ENCODE data around the gene OPCML. TPM values are rescaled to one million over a fixed set of nuclear protein-coding genes. Genes with fewer than 3 reads are reported as not detected.

The OPCML gene
- total and polyA plus RNA-seq, 2 donors (not counting 1 experiment from before 2014, with no cell fraction given) = not detected

DNA sequence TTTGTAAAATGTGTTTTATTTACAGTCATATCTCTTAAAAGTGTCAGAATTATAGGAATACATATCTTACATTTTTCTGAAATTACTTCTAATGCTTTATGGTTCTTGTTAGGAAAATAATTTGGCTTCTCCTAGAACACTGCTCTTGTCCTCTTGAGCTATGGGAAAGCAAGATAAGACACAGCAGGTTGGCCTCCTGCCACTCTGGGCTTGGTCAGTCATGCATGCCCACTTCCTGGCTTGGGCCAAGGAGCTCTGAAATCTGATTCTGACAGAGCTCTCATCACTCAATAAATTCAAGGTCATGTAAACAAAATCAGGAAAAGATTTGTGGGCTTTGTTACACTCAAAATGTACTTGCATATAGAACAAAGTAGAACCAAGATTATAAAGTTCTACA, 1036.0 kb downstream of the OPCML start:
- Histone ChIP-seq H3K27me3 (replicated peaks in 1 of 4; ENCODE audit: control extremely low read depth in 1 of 4, control insufficient read depth in 3 of 4, insufficient read depth in 4 of 4, low read length in 3 of 4) (no peaks in the 10 kb centered on the region), H3K36me3 (replicated peaks in 1 of 2; ENCODE audit: control extremely low read depth in 1 of 2, control insufficient read depth in 1 of 2, extremely low read depth in 1 of 2, insufficient read depth in 2 of 2, low read length in 1 of 2) (no peaks in the 10 kb centered on the region), H2AFZ (ENCODE audit: insufficient read depth, low read depth, low read length, poor library complexity, severe bottlenecking) (no peak overlapping the region), H3K27ac (ENCODE audit: low read length in 2 of 2) (no peak overlapping the region), H3K9me3 (ENCODE audit: control extremely low read depth in 1 of 3, control insufficient read depth in 2 of 3, insufficient read depth in 1 of 3, low read length in 2 of 3) (peaks cover 0 to 3% (median 1%) of the 10 kb centered on the region in 3 donors), H3K4me2 (replicated peaks; ENCODE audit: low read depth, low read length, poor library complexity, severe bottlenecking) (no peak overlapping the region), H3K4me3 (ENCODE audit: control extremely low read depth in 1 of 5, extremely low read depth in 1 of 5, insufficient read depth in 1 of 5, low read depth in 2 of 5, low read length in 4 of 5) (no peak overlapping the region), H3K4me1 (ENCODE audit: control insufficient read depth in 2 of 2, insufficient read depth in 2 of 2, low read length in 2 of 2) (no peaks in the 10 kb centered on the region), H4K20me1 (ENCODE audit: control insufficient read depth, insufficient read depth, low read length, poor library complexity, severe bottlenecking) (no peaks in the 10 kb centered on the region), H3K9ac (ENCODE audit: low read length) (no peak overlapping the region), H3K79me2 (ENCODE audit: control insufficient read depth, insufficient read depth, low read length) (no peaks in the 10 kb centered on the region)
- H3K4me1 Mint-ChIP-seq = no peaks in the 10 kb centered on the region
- H3K9me3 Mint-ChIP-seq (ENCODE audit: insufficient read depth) = peaks cover 12% of the 10 kb centered on the region
- intact Hi-C loops (cut with micrococcal nuclease) = no loop called here
- no peaks in the 10 kb centered on the region for H3K27me3 Mint-ChIP-seq
- POLR2A ChIA-PET = no interaction called here
- no peak for TF ChIP-seq CTCF (IDR thresholded peaks at IDR 0.05)
- no peak for TF ChIP-seq EZH2 (IDR thresholded peaks at IDR 0.05; ENCODE audit: borderline replicate concordance, insufficient read depth, low read depth, low read length, poor library complexity, severe bottlenecking)
- ATAC-seq (ENCODE audit: low read depth) (no peak), DNase-seq (no peak)
- CTCF ChIA-PET = no interaction called here
- no peak overlapping the region for H3K27ac Mint-ChIP-seq
- H3K4me3 Mint-ChIP-seq = no peak overlapping the region

- Mint-ChIP-seq H3K4me1 (no peaks in the 10 kb centered on the region), H3K27ac (no peak overlapping the region), H3K27me3 (no peaks in the 10 kb centered on the region), H3K4me3 (no peak overlapping the region), H3K9me3 (ENCODE audit: insufficient read depth) (peaks cover 14% of the 10 kb centered on the region)
- H3K9me3 ChIP-seq (ENCODE audit: control extremely low read depth in 1 of 3, control insufficient read depth in 2 of 3, insufficient read depth in 1 of 3, low read length in 2 of 3) = peaks cover 0 to 9% (median 1%) of the 10 kb centered on the region in 3 donors
- H2AFZ ChIP-seq (ENCODE audit: insufficient read depth, low read depth, low read length, poor library complexity, severe bottlenecking) = no peak overlapping the region
- ChIA-PET CTCF (no interaction called here), POLR2A (no interaction called here)
- no peaks in the 10 kb centered on the region for H3K36me3 ChIP-seq (replicated peaks in 1 of 2; ENCODE audit: control extremely low read depth in 1 of 2, control insufficient read depth in 1 of 2, extremely low read depth in 1 of 2, insufficient read depth in 2 of 2, low read length in 1 of 2)
- no peak overlapping the region for H3K9ac ChIP-seq (ENCODE audit: low read length)
- no peaks in the 10 kb centered on the region for H3K27me3 ChIP-seq (replicated peaks in 1 of 4; ENCODE audit: control extremely low read depth in 1 of 4, control insufficient read depth in 3 of 4, insufficient read depth in 4 of 4, low read length in 3 of 4)
- intact Hi-C loops (cut with micrococcal nuclease) = no loop called here
- TF ChIP-seq EZH2 (IDR thresholded peaks at IDR 0.05; ENCODE audit: borderline replicate concordance, insufficient read depth, low read depth, low read length, poor library complexity, severe bottlenecking) (no peak), CTCF (IDR thresholded peaks at IDR 0.05) (no peak)
- 78% methylated on average over 3 of the region's 4 CpGs for WGBS (ENCODE audit: insufficient coverage)
- H3K27ac ChIP-seq (ENCODE audit: low read length in 2 of 2) = no peak overlapping the region
- ATAC-seq (ENCODE audit: low read depth) (no peak), DNase-seq (no peak)
- no peak overlapping the region for H3K4me2 ChIP-seq (replicated peaks; ENCODE audit: low read depth, low read length, poor library complexity, severe bottlenecking)
- no peaks in the 10 kb centered on the region for H4K20me1 ChIP-seq (ENCODE audit: control insufficient read depth, insufficient read depth, low read length, poor library complexity, severe bottlenecking)
- no peaks in the 10 kb centered on the region for H3K79me2 ChIP-seq (ENCODE audit: control insufficient read depth, insufficient read depth, low read length)
- H3K4me1 ChIP-seq (ENCODE audit: control insufficient read depth in 2 of 2, insufficient read depth in 2 of 2, low read length in 2 of 2) = no peaks in the 10 kb centered on the region
- no peak overlapping the region for H3K4me3 ChIP-seq (ENCODE audit: control extremely low read depth in 1 of 5, extremely low read depth in 1 of 5, insufficient read depth in 1 of 5, low read depth in 2 of 5, low read length in 4 of 5)
Measured at GRCh38 chr11:132493801-132494200, 1038.5 kb downstream of the OPCML start.
